T-helper 1 cell treated with Interleukin-12 subunit alpha and Interleukin-12 subunit beta and Interleukin-4 antibody, amounts not matched to agents 30 ng/mL and 1 ng/mL, for 36 hours (primary cell): Measurements from ENCODE around the gene SLC2A3. TPM values are rescaled to one million over a fixed set of nuclear protein-coding genes. Genes with fewer than 3 reads are reported as not detected.
"Not testable (repeated sequence)": the region's sequence is repeated elsewhere in the genome, so short reads cannot be mapped to it uniquely, and the experiment has no call there.

Experiments used
- intact Hi-C: fragments of 100-400 bp; cut with micrococcal nuclease; formaldehyde crosslinking; loops from one replicate; pipeline ENCODE4 v1.15.1; 2024
- total RNA-seq: library from RNA; stranded (reverse); gene quantifications from 2 replicates; pipeline ENCODE4 v1.2.3, GENCODE V29; 2022

The SLC2A3 gene
- total RNA-seq, result 351 and 353 TPM in 2 replicates

GRCh38 chr12:7935590-7936581 lies at the start of gene SLC2A3:
SLC2A3 (minus strand) TSS chr12:7936187; CDS start chr12:7936034, 153 bp downstream.
- intact Hi-C loops, result loop anchor here (1.0 to 5.0 kb wide), 6 partner anchors 24 to 1084 kb away; partner anchors contain the start of genes CDCA3, PEX5 and USP5

- intact Hi-C loops, result no loop called here
These were observed 48.9 kb upstream of the SLC2A3 start for GRCh38 chr12:7984900-7985299.

GRCh38 chr12:7983460-7983859 lies 47.5 kb upstream of the SLC2A3 start:
- intact Hi-C loops, result not testable (repeated sequence)

- intact Hi-C loops, result not testable (repeated sequence)
These were observed 47.0 kb upstream of the SLC2A3 start for GRCh38 chr12:7983019-7983418.

- intact Hi-C loops, result not testable (repeated sequence)
These were observed 46.3 kb upstream of the SLC2A3 start for GRCh38 chr12:7982332-7982735.

- intact Hi-C loops, result no loop called here
These were observed 45.5 kb upstream of the SLC2A3 start for GRCh38 chr12:7981446-7981845.

GRCh38 chr12:7977351-7978124 lies 41.6 kb upstream of the SLC2A3 start:
- intact Hi-C loops, result not testable (repeated sequence)

GRCh38 chr12:7973457-7973825 lies 37.5 kb upstream of the SLC2A3 start:
- intact Hi-C loops, result loop anchor here (5.0 kb wide), 1 partner anchor 1894 kb away; the partner anchor contains the start of gene CLEC2B

- intact Hi-C loops, result loop anchor here (5.0 kb wide), 1 partner anchor 1894 kb away; the partner anchor contains the start of gene CLEC2B
These were observed 36.9 kb upstream of the SLC2A3 start for GRCh38 chr12:7972734-7973456.

GRCh38 chr12:7972269-7972668 lies 36.3 kb upstream of the SLC2A3 start:
- intact Hi-C loops, result loop anchor here (5.0 kb wide), 1 partner anchor 1895 kb away; the partner anchor contains the start of gene CLEC2B

GRCh38 chr12:7971765-7972164 lies 35.8 kb upstream of the SLC2A3 start:
- intact Hi-C loops, result loop anchor here (1.0 to 5.0 kb wide), 4 partner anchors 19 to 1896 kb away; partner anchors contain the start of genes CLEC2B and NECAP1

- intact Hi-C loops, result loop anchor here (1.0 to 5.0 kb wide), 7 partner anchors 10 to 1897 kb away; partner anchors contain the start of genes CLEC2B, NECAP1 and SLC2A3
These were observed 34.7 kb upstream of the SLC2A3 start for GRCh38 chr12:7970475-7971252.

- intact Hi-C loops, result no loop called here
These were observed 30.6 kb upstream of the SLC2A3 start for GRCh38 chr12:7966563-7966962.

- intact Hi-C loops, result not testable (repeated sequence)
These were observed 28.7 kb upstream of the SLC2A3 start for GRCh38 chr12:7964669-7965068.

GRCh38 chr12:7961395-7962178 lies 25.6 kb upstream of the SLC2A3 start:
- intact Hi-C loops, result no loop called here

- intact Hi-C loops, result loop anchor here (1.0 kb wide), 6 partner anchors 11 to 123 kb away; partner anchors contain the start of genes NECAP1 and SLC2A3
These were observed 23.7 kb upstream of the SLC2A3 start for GRCh38 chr12:7959701-7960121.

GRCh38 chr12:7959278-7959677 lies 23.3 kb upstream of the SLC2A3 start:
- intact Hi-C loops, result no loop called here

- intact Hi-C loops, result not testable (repeated sequence)
These were observed 18.9 kb upstream of the SLC2A3 start for GRCh38 chr12:7954877-7955276.

- intact Hi-C loops, result not testable (repeated sequence)
These were observed 18.4 kb upstream of the SLC2A3 start for GRCh38 chr12:7954418-7954817.
